Mucosa of descending colon (tissue), 3 donors: ENCODE measurements around the gene NOX5. TPM values are rescaled to one million over a fixed set of nuclear protein-coding genes. Genes with fewer than 3 reads are reported as not detected.

Source experiments
- ATAC-seq: fragments of 200-7000 bp; cut with Tn5 transposase; one replicate; pipeline ENCODE4 v1.9.1; 2020; ENCODE audit warnings: mild to moderate bottlenecking, moderate library complexity
- DNase-seq, 3 donors: peaks; one replicate each; pipeline ENCODE4 v3.0.0-alpha.2; 2020
- H3K36me3 ChIP-seq: fragments of 200-600 bp; one replicate; pipeline ENCODE4 v1.8.0; 2021; ENCODE audit warnings: low read depth, mild to moderate bottlenecking
- H3K4me1 ChIP-seq: fragments of 200-600 bp; one replicate; pipeline ENCODE4 v1.8.0; 2021; ENCODE audit warnings: low read depth, mild to moderate bottlenecking
- H3K4me3 ChIP-seq: fragments of 200-600 bp; one replicate; pipeline ENCODE4 v1.8.0; 2021; ENCODE audit warnings: mild to moderate bottlenecking
- H3K9me3 ChIP-seq: fragments of 200-600 bp; one replicate; pipeline ENCODE4 v1.8.0; 2021; ENCODE audit warnings: mild to moderate bottlenecking
- intact Hi-C, 2 donors: fragments of 100-400 bp; cut with DNase I in 1 of 2; cut with micrococcal nuclease in 1 of 2; formaldehyde crosslinking; loops; one replicate each; pipeline versions ENCODE4 v1.11.0 to v1.11.1; 2022; cut with DNase I, micrococcal nuclease
- total RNA-seq, 3 donors: library from RNA; stranded (reverse); fragmentation: NEBNext Ultra II Directional in 2 of 3; extraction: Animal tissue kit (Norgen Biotek cat#: 25700) in 2 of 3; gene quantifications; one replicate each; pipeline versions ENCODE4 v1.2.1 to v1.2.4, GENCODE V29; 2021 to 2023
- TF ChIP-seq, protein P1 (sequence below): fragments of 200-600 bp; IDR thresholded peaks from one replicate; pipeline ENCODE4 v1.8.0; 2022; ENCODE audit warnings: antibody characterized with exemption, mild to moderate bottlenecking
- donor health status: DM: no; HTN: no; CAD: no; lungs with moderate emphysema.
- donor health status: DM: no; HTN: no; CAD: no.
- donor health status: DM: no; HTN: yes; CAD: no.

NOX5 gene
- total RNA-seq, 3 donors from 2014 or later: 0.13 to 0.17 TPM; not detected in 1

- DNase-seq: no peak
- intact Hi-C loops: no loop called here
- H3K9me3 ChIP-seq: no peaks in the 10 kb centered on the region
- no peak for ATAC-seq
- H3K4me1 ChIP-seq: peaks cover 15% of the 10 kb centered on the region
- TF ChIP-seq, protein P1, sequence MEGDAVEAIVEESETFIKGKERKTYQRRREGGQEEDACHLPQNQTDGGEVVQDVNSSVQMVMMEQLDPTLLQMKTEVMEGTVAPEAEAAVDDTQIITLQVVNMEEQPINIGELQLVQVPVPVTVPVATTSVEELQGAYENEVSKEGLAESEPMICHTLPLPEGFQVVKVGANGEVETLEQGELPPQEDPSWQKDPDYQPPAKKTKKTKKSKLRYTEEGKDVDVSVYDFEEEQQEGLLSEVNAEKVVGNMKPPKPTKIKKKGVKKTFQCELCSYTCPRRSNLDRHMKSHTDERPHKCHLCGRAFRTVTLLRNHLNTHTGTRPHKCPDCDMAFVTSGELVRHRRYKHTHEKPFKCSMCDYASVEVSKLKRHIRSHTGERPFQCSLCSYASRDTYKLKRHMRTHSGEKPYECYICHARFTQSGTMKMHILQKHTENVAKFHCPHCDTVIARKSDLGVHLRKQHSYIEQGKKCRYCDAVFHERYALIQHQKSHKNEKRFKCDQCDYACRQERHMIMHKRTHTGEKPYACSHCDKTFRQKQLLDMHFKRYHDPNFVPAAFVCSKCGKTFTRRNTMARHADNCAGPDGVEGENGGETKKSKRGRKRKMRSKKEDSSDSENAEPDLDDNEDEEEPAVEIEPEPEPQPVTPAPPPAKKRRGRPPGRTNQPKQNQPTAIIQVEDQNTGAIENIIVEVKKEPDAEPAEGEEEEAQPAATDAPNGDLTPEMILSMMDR: no peak
- no peaks in the 10 kb centered on the region for H3K36me3 ChIP-seq
- H3K4me3 ChIP-seq: no peak overlapping the region
These were observed 46.2 kb downstream of the NOX5 start for GRCh38 chr15:69060744-69061143.

DNA sequence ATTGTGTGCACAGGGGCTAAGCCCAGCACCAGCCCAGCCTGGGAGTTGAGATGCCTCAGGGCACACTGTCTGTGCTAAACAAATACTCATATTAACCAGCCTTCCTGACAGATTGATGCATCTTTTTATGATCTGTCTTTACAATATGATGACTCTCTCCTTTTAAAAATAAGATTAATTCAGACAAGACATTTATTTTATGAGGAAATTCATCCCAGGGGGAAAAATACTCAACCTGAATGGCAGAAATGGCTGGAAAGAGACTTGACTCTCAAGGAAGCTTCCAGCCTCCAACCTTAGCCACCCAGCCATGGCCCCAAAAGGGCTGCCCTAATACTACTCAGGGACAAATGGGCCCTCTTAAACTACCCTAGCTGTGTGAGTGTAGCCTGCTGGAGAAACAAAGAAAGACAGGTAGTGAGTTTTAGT, 46.9 kb downstream of the NOX5 start:
- H3K4me3 ChIP-seq: no peak overlapping the region
- TF ChIP-seq, protein P1: no peak
- H3K9me3 ChIP-seq: no peaks in the 10 kb centered on the region
- intact Hi-C loops: no loop called here
- H3K4me1 ChIP-seq: peaks cover 15% of the 10 kb centered on the region
- ATAC-seq: no peak
- DNase-seq: no peak
- no peaks in the 10 kb centered on the region for H3K36me3 ChIP-seq

GRCh38 chr15:69064649-69065048, 50.2 kb downstream of the NOX5 start:
- Histone ChIP-seq H3K4me1 (peaks cover 6% of the 10 kb centered on the region), H3K36me3 (no peaks in the 10 kb centered on the region), H3K4me3 (no peak overlapping the region), H3K9me3 (no peaks in the 10 kb centered on the region)
- ATAC-seq: no peak
- TF ChIP-seq, protein P1: no peak
- intact Hi-C loops: no loop called here
- DNase-seq: no peak

GRCh38 chr15:69066007-69066995, 51.8 kb downstream of the NOX5 start:
- no peak for DNase-seq

DNA sequence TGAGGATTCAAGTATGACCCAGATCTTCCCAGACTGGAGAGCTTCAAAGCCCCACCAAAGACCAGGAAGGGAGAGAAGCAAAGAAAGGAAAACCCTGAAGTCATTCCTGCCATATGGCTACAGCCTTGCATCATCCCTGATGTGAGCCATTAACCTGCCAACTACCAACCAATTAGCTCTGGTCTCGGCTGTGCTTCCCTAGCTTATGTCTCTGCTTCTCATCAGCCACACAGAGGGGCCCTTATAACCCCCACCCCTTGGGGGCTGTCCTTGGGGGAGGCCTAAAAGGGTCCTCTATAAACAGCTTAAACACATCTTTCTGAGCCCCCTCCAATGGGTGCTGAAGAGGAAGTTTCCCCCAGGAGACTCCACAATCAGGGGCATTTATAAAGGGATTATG, 52.8 kb downstream of the NOX5 start:
- TF ChIP-seq, protein P1: no peak
- DNase-seq (no peak), ATAC-seq (no peak)
- H3K9me3 ChIP-seq: no peaks in the 10 kb centered on the region
- intact Hi-C loops: no loop called here
- H3K36me3 ChIP-seq: no peaks in the 10 kb centered on the region
- H3K4me1 ChIP-seq: no peaks in the 10 kb centered on the region
- no peak overlapping the region for H3K4me3 ChIP-seq

More at GRCh38 chr15:69066007-69066995, 51.8 kb downstream of the NOX5 start:
- peak; percentile 37 for ATAC-seq
- Histone ChIP-seq H3K36me3 (no peaks in the 10 kb centered on the region), H3K4me1 (no peaks in the 10 kb centered on the region), H3K9me3 (no peaks in the 10 kb centered on the region), H3K4me3 (no peak overlapping the region)
- intact Hi-C loops: no loop called here
- TF ChIP-seq, protein P1: no peak
